Measurements from ENCODE around the gene GRK6. TPM values are rescaled to one million over a fixed set of nuclear protein-coding genes. Genes with fewer than 3 reads are reported as not detected.

Gene GRK6
- polyA plus RNA-seq, 4 donors = 17.0 to 29.5 (median 24.4) TPM

- no peaks in the 10 kb centered on the region for H3K4me1 ChIP-seq (ENCODE audit: control insufficient read depth in 3 of 3, insufficient read depth in 2 of 3, low read depth in 1 of 3, low read length in 2 of 3)
- no peaks in the 10 kb centered on the region for H3K9me3 ChIP-seq (ENCODE audit: control insufficient read depth in 2 of 2, insufficient read depth in 1 of 2, low read depth in 1 of 2, low read length in 1 of 2)
- DNase-seq (no peak), FAIRE-seq (no peak)
- H3K4me3 ChIP-seq (ENCODE audit: low read depth in 1 of 3, low read length in 3 of 3) = no peak overlapping the region
- H3K27ac ChIP-seq (ENCODE audit: low read depth in 1 of 3, low read length in 2 of 3) = no peak overlapping the region
- WGBS, 3 donors = 69 to 78% (median 70%) methylated on average over 1 of the region's 1 CpG
- peaks cover 0 to 18% (median 0%) of the 10 kb centered on the region in 3 donors for H3K27me3 ChIP-seq (ENCODE audit: control insufficient read depth in 3 of 3, insufficient read depth in 3 of 3, low read length in 3 of 3)
- no peaks in the 10 kb centered on the region for H3K36me3 ChIP-seq (ENCODE audit: control insufficient read depth in 3 of 3, insufficient read depth in 2 of 3, low read depth in 1 of 3, low read length in 3 of 3)
Measured at GRCh38 chr5:177393206-177393765, 33.2 kb upstream of the GRK6 start.

- 65 to 76% (median 72%) methylated on average over 5 of the region's 5 CpGs for WGBS, 3 donors
- Histone ChIP-seq H3K27me3 (ENCODE audit: control insufficient read depth in 3 of 3, insufficient read depth in 3 of 3, low read length in 3 of 3) (peaks cover 0 to 25% (median 0%) of the 10 kb centered on the region in 3 donors), H3K9me3 (ENCODE audit: control insufficient read depth in 2 of 2, insufficient read depth in 1 of 2, low read depth in 1 of 2, low read length in 1 of 2) (no peaks in the 10 kb centered on the region), H3K36me3 (ENCODE audit: control insufficient read depth in 3 of 3, insufficient read depth in 2 of 3, low read depth in 1 of 3, low read length in 3 of 3) (no peaks in the 10 kb centered on the region), H3K27ac (ENCODE audit: low read depth in 1 of 3, low read length in 2 of 3) (no peak overlapping the region), H3K4me3 (ENCODE audit: low read depth in 1 of 3, low read length in 3 of 3) (no peak overlapping the region), H3K4me1 (ENCODE audit: control insufficient read depth in 3 of 3, insufficient read depth in 2 of 3, low read depth in 1 of 3, low read length in 2 of 3) (no peaks in the 10 kb centered on the region)
- DNase-seq (no peak), FAIRE-seq (no peak)
Measured at GRCh38 chr5:177393990-177394389, 32.5 kb upstream of the GRK6 start.

GRCh38 chr5:177396078-177396477 lies 30.4 kb upstream of the GRK6 start:
- no peak overlapping the region for H3K4me3 ChIP-seq (ENCODE audit: low read depth in 1 of 3, low read length in 3 of 3)
- H3K27ac ChIP-seq (ENCODE audit: low read depth in 1 of 3, low read length in 2 of 3) = no peak overlapping the region
- 62 to 88% (median 77%) methylated on average over 2 to 8 of the region's 8 CpGs for WGBS, 3 donors
- FAIRE-seq (no peak), DNase-seq (no peak)
- no peaks in the 10 kb centered on the region for H3K36me3 ChIP-seq (ENCODE audit: control insufficient read depth in 3 of 3, insufficient read depth in 2 of 3, low read depth in 1 of 3, low read length in 3 of 3)
- no peaks in the 10 kb centered on the region for H3K9me3 ChIP-seq (ENCODE audit: control insufficient read depth in 2 of 2, insufficient read depth in 1 of 2, low read depth in 1 of 2, low read length in 1 of 2)
- H3K4me1 ChIP-seq (ENCODE audit: control insufficient read depth in 3 of 3, insufficient read depth in 2 of 3, low read depth in 1 of 3, low read length in 2 of 3) = peaks cover 0 to 9% (median 0%) of the 10 kb centered on the region in 3 donors
- peaks cover 0 to 46% (median 0%) of the 10 kb centered on the region in 3 donors for H3K27me3 ChIP-seq (ENCODE audit: control insufficient read depth in 3 of 3, insufficient read depth in 3 of 3, low read length in 3 of 3)

GRCh38 chr5:177396807-177397206 lies 29.7 kb upstream of the GRK6 start:
- peaks cover 0 to 9% (median 0%) of the 10 kb centered on the region in 3 donors for H3K4me1 ChIP-seq (ENCODE audit: control insufficient read depth in 3 of 3, insufficient read depth in 2 of 3, low read depth in 1 of 3, low read length in 2 of 3)
- H3K4me3 ChIP-seq (ENCODE audit: low read depth in 1 of 3, low read length in 3 of 3) = no peak overlapping the region
- H3K36me3 ChIP-seq (ENCODE audit: control insufficient read depth in 3 of 3, insufficient read depth in 2 of 3, low read depth in 1 of 3, low read length in 3 of 3) = no peaks in the 10 kb centered on the region
- H3K27ac ChIP-seq (ENCODE audit: low read depth in 1 of 3, low read length in 2 of 3) = no peak overlapping the region
- FAIRE-seq = no peak
- H3K27me3 ChIP-seq (ENCODE audit: control insufficient read depth in 3 of 3, insufficient read depth in 3 of 3, low read length in 3 of 3) = peaks cover 0 to 53% (median 0%) of the 10 kb centered on the region in 3 donors
- 86 to 94% (median 90%) methylated on average over 10 of the region's 10 CpGs for WGBS, 3 donors
- H3K9me3 ChIP-seq (ENCODE audit: control insufficient read depth in 2 of 2, insufficient read depth in 1 of 2, low read depth in 1 of 2, low read length in 1 of 2) = no peaks in the 10 kb centered on the region
- no peak for DNase-seq

GRCh38 chr5:177397875-177398390 lies 28.5 kb upstream of the GRK6 start:
- no peak for DNase-seq
- H3K9me3 ChIP-seq (ENCODE audit: control insufficient read depth in 2 of 2, insufficient read depth in 1 of 2, low read depth in 1 of 2, low read length in 1 of 2) = no peaks in the 10 kb centered on the region
- H3K27me3 ChIP-seq (ENCODE audit: control insufficient read depth in 3 of 3, insufficient read depth in 3 of 3, low read length in 3 of 3) = peaks cover 0 to 65% (median 0%) of the 10 kb centered on the region in 3 donors
- H3K36me3 ChIP-seq (ENCODE audit: control insufficient read depth in 3 of 3, insufficient read depth in 2 of 3, low read depth in 1 of 3, low read length in 3 of 3) = no peaks in the 10 kb centered on the region
- H3K4me3 ChIP-seq (ENCODE audit: low read depth in 1 of 3, low read length in 3 of 3) = no peak overlapping the region
- H3K27ac ChIP-seq (ENCODE audit: low read depth in 1 of 3, low read length in 2 of 3) = no peak overlapping the region
- 84 to 88% (median 87%) methylated on average over 16 of the region's 16 CpGs for WGBS, 3 donors
- H3K4me1 ChIP-seq (ENCODE audit: control insufficient read depth in 3 of 3, insufficient read depth in 2 of 3, low read depth in 1 of 3, low read length in 2 of 3) = peaks cover 0 to 19% (median 0%) of the 10 kb centered on the region in 3 donors
- FAIRE-seq = no peak

DNA sequence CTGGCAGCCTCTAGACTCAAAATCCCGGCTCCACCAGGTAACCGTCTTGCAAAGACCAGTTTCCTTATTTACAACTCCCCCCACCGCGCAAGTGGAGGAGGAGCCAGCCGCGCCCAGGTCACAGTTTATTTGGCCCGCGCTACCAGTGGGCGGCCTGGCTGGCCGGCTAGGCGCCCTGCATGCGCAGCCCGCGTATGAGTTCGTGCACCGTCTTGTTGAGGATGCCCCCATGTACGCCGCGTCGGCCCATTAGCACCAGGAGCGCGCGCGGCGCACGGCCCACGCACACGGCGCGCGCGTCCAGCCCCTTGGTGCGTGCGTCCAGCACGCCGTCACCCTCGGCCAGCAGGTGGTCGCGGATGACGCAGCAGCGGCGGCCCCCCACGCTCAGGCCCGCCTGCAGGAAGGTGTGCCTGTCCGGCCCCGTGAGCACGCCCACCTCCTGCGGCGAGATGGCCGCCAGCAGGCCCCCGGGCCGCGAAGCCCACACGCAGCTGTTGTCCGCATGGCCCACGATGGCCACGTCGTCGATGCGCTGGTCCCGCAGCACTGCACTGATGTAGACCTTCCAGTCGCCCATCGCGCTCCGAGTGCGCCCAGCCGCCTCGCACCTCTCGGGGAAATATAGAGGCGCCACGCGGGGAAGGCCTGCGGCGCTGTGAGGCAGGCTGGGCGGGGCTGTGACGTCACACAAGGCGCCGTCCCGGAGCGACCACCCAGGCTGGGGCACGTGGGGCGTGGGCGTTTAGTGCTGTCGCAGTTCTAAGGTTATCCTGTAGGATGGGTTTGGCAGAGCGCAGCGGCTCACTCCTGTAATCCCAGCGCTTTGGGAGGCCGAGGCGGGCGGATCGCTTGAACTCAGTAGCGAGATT lies 26.2 kb upstream of the GRK6 start, which contains the start of gene PFN3:
Gene PFN3, minus strand, starts transcription at position 665 of the 872 bp plus-strand sequence. Its CDS starts 85 bp downstream, at position 580.
- no peak for FAIRE-seq
- H3K36me3 ChIP-seq (ENCODE audit: control insufficient read depth in 3 of 3, insufficient read depth in 2 of 3, low read depth in 1 of 3, low read length in 3 of 3) = no peaks in the 10 kb centered on the region
- DNase-seq = peak; percentile 60 to 83
- H3K9me3 ChIP-seq (ENCODE audit: control insufficient read depth in 2 of 2, insufficient read depth in 1 of 2, low read depth in 1 of 2, low read length in 1 of 2) = no peaks in the 10 kb centered on the region
- H3K27ac ChIP-seq (ENCODE audit: low read depth in 1 of 3, low read length in 2 of 3) = no peak within 1 kb of the TSS
- H3K4me1 ChIP-seq (ENCODE audit: control insufficient read depth in 3 of 3, insufficient read depth in 2 of 3, low read depth in 1 of 3, low read length in 2 of 3) = peaks cover 0 to 38% (median 2%) of the 10 kb centered on the region in 3 donors
- no peak within 1 kb of the TSS for H3K4me3 ChIP-seq (ENCODE audit: low read depth in 1 of 3, low read length in 3 of 3)
- 27 to 53% (median 37%) methylated on average over 87 to 92 of the region's 92 CpGs for WGBS, 3 donors
- peaks cover 0 to 77% (median 0%) of the 10 kb centered on the region in 3 donors for H3K27me3 ChIP-seq (ENCODE audit: control insufficient read depth in 3 of 3, insufficient read depth in 3 of 3, low read length in 3 of 3)

DNA sequence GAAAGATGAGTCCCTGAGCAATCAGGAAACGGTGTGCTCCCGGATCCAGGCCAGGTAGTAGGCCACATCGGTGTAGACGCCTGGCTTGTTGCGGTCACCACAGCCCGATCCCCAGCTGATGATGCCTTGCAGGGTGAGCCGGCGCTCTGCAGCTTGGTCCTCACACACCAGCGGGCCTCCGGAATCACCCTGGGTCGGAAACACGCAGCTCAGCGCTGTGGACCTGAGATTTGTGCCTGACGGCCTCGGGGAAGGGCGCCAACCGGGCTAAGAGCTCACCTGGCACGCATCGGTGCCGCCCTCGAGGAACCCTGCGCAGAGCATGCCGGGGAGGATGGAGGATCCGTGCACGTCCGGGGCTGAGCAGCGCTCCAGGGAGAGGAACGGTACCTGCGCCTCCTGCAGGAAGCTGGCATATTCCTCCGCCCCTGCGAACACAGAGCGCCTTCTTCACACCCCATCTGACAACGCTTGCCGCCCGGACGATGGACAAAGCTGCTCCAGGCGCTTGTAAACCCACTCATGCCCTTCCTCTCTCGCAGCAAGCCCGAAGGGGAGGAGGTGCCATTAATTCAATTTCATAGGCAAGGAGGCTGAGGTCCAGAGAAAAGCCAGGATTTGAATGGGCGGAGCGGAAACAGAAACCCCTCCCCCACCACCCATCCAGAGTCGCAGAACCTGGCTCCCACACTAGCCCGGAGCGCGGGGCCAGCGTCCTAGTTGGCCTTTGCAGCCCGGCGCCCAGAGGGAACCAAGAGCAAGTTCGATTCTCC lies 24.0 kb upstream of the GRK6 start:
- FAIRE-seq (no peak), DNase-seq (peak; percentile 85 to 89)
- Histone ChIP-seq H3K9me3 (ENCODE audit: control insufficient read depth in 2 of 2, insufficient read depth in 1 of 2, low read depth in 1 of 2, low read length in 1 of 2) (no peaks in the 10 kb centered on the region), H3K36me3 (ENCODE audit: control insufficient read depth in 3 of 3, insufficient read depth in 2 of 3, low read depth in 1 of 3, low read length in 3 of 3) (no peaks in the 10 kb centered on the region), H3K4me1 (ENCODE audit: control insufficient read depth in 3 of 3, insufficient read depth in 2 of 3, low read depth in 1 of 3, low read length in 2 of 3) (peaks cover 0 to 38% (median 2%) of the 10 kb centered on the region in 3 donors), H3K4me3 (ENCODE audit: low read depth in 1 of 3, low read length in 3 of 3) (peak overlapping the region in 2 of 3 donors; percentile 43 to 73), H3K27me3 (ENCODE audit: control insufficient read depth in 3 of 3, insufficient read depth in 3 of 3, low read length in 3 of 3) (peaks cover 0 to 81% (median 0%) of the 10 kb centered on the region in 3 donors), H3K27ac (ENCODE audit: low read depth in 1 of 3, low read length in 2 of 3) (peak overlapping the region in 2 of 3 donors; percentile 47 to 82)
- 11 to 16% (median 14%) methylated on average over 49 of the region's 49 CpGs for WGBS, 3 donors
